ENCODE results near the gene BTRC.

- TF ChIP-seq POLR2A (IDR thresholded peaks at IDR 0.05; ENCODE audit: low read depth, low read length) (no peak), CTCF (IDR thresholded peaks at IDR 0.05; ENCODE audit: extremely low read depth in 1 of 2, insufficient read depth in 1 of 2, low read depth in 1 of 2, low read length in 2 of 2) (no peak), EZH2 (IDR thresholded peaks at IDR 0.05; ENCODE audit: borderline replicate concordance, low read depth, low read length, severe bottlenecking) (no peak), FOS (IDR thresholded peaks at IDR 0.05; ENCODE audit: borderline replicate concordance, insufficient read depth, low read length) (no peak)
Measured at GRCh38 chr10:101321073-101321472, 32.9 kb upstream of the BTRC start.
